ENCODE data around the gene EVI5L.

Gene EVI5L

GRCh38 chr19:7832781-7833180, 2.8 kb downstream of the EVI5L start:
- no peak for DNase-seq (ENCODE audit: low read depth)
- TF ChIP-seq, protein P1, sequence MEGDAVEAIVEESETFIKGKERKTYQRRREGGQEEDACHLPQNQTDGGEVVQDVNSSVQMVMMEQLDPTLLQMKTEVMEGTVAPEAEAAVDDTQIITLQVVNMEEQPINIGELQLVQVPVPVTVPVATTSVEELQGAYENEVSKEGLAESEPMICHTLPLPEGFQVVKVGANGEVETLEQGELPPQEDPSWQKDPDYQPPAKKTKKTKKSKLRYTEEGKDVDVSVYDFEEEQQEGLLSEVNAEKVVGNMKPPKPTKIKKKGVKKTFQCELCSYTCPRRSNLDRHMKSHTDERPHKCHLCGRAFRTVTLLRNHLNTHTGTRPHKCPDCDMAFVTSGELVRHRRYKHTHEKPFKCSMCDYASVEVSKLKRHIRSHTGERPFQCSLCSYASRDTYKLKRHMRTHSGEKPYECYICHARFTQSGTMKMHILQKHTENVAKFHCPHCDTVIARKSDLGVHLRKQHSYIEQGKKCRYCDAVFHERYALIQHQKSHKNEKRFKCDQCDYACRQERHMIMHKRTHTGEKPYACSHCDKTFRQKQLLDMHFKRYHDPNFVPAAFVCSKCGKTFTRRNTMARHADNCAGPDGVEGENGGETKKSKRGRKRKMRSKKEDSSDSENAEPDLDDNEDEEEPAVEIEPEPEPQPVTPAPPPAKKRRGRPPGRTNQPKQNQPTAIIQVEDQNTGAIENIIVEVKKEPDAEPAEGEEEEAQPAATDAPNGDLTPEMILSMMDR (conservative IDR thresholded peaks at IDR 0.05; ENCODE audit: low read depth, low read length), result no peak
- no peak overlapping the region for H3K4me3 ChIP-seq (ENCODE audit: low read depth, low read length)

DNA sequence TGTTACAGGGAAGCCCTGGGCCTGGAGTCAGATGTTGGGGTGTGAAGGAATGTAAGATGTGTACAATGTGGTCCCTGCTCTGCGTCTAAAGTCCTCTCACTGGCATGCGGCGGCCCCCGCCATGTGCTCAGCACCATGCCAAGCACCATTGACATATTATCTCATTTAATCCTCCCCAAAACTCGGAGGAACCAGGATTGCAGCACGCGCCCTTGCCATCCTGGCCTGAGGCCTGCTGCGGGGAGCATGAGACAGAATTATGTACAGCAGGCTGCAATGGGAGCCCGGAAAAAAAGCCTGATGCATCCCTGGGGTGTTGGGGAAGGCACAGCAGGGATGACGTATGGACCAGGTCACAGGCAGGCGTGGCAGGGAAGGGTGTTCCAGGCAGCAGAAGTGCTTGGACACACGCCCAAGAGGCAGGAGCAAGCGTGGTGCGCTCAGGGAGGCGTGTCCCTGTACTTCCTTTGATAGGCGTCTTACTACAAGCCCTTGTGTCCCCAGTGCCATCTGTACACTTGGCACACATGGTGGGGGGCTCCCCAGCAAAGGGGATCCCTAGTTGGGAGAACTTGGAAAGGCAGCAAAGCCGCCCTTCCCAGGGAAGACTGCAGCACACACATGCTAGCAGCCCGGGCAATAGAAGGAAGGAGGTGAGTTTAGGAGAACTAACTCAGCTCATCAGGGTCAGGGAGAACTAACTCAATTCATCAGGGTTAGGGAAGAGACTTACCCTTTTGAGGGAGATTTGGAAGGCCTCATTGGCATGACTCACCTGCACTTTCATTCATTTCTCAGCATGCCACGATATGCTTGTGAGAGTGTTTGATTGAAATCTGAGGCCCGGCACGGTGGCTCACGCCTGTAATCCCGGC, 3.4 kb downstream of the EVI5L start:
- TF ChIP-seq, protein P1 (conservative IDR thresholded peaks at IDR 0.05; ENCODE audit: low read depth, low read length), result no peak
- DNase-seq (ENCODE audit: low read depth), result peak; percentile 35
- H3K4me3 ChIP-seq (ENCODE audit: low read depth, low read length), result no peak overlapping the region

DNA sequence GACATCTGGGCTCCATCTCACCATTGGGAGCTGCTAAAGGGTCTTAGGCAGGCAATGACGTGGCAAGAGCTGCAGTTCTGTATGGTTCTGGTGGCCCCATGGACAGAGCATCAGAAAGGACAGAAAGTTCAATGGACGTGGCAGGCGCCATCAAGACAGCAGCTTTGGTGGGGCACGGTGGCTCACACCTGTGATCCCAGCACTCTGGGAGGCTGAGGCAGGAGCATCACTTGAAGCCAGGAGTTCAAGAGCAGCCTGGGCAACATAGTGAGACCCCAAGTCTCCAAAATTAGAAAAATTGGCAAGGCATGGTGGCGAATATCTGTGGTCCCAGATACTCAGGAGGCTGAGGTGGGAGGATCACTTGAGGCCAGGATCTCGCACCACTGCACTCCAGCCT, 9.5 kb downstream of the EVI5L start:
- TF ChIP-seq, protein P1 (conservative IDR thresholded peaks at IDR 0.05; ENCODE audit: low read depth, low read length), result no peak
- no peak overlapping the region for H3K4me3 ChIP-seq (ENCODE audit: low read depth, low read length)
- DNase-seq (ENCODE audit: low read depth), result no peak

DNA sequence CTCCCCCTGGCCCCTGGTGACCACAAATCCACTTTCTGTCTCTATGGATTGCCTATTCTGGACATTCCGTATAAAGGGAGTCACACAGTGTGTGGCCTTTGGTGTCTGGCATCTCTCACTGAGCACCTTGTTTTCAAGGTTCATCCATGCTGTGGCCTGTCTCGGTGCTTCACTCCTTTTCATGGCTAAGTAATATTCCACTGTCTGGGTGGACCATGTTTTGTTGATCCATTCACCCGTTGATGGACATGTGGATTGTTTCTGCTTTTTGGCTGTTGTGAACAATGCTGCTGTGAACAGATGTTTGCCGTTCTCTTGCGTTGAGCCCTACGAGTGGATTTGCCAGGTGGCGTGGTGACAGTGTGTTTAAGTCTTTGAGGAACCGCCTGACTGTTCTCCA, 10.6 kb downstream of the EVI5L start:
- DNase-seq (ENCODE audit: low read depth), result no peak
- TF ChIP-seq, protein P1 (conservative IDR thresholded peaks at IDR 0.05; ENCODE audit: low read depth, low read length), result no peak
- no peak overlapping the region for H3K4me3 ChIP-seq (ENCODE audit: low read depth, low read length)

GRCh38 chr19:7841751-7842660, 12.0 kb downstream of the EVI5L start:
- H3K4me3 ChIP-seq (ENCODE audit: low read depth, low read length), result no peak overlapping the region
- DNase-seq (ENCODE audit: low read depth), result no peak
- TF ChIP-seq, protein P1 (conservative IDR thresholded peaks at IDR 0.05; ENCODE audit: low read depth, low read length), result no peak

- TF ChIP-seq, protein P1 (conservative IDR thresholded peaks at IDR 0.05; ENCODE audit: low read depth, low read length), result no peak
- DNase-seq (ENCODE audit: low read depth), result no peak
- no peak overlapping the region for H3K4me3 ChIP-seq (ENCODE audit: low read depth, low read length)
Measured at GRCh38 chr19:7842661-7843294, 12.8 kb downstream of the EVI5L start.
